K562 (cell line): ENCODE measurements around the gene FASLG. TPM values are rescaled to one million over a fixed set of nuclear protein-coding genes. Genes with fewer than 3 reads are reported as not detected.

ENCODE experiments used
- ARNT ChIP-seq, 2 experiments: fragments of 450-650 bp; IDR thresholded peaks; 2 replicates each; pipeline ENCODE4 v1.6.1; 2016; ENCODE audit warnings: mild to moderate bottlenecking in 1 of 2
- ETV1 ChIP-seq: fragments of 450-650 bp; conservative IDR thresholded peaks from 2 replicates; pipeline ENCODE4 v1.6.1; 2016; ENCODE audit warnings: missing genetic modification characterization, control low read depth, low read depth, missing compliant biosample characterization
- PRDM10 ChIP-seq: fragments of 450-650 bp; IDR thresholded peaks from 2 replicates; pipeline ENCODE4 v1.6.1; 2018; ENCODE audit not compliant: partially characterized antibody
- PRMT5 ChIP-seq: sonication (generic); formaldehyde crosslinking; IDR thresholded peaks from 2 replicates; pipeline ENCODE4 v1.5.0; 2020; ENCODE audit warnings: missing genetic modification reagents
- ZNF764 ChIP-seq: fragments of 250-450 bp; sonication (Bioruptor Pico); IDR thresholded peaks from 2 replicates; pipeline ENCODE4 v1.4.0; 2020; ENCODE audit warnings: low read depth, mild to moderate bottlenecking, moderate library complexity
- polyA plus RNA-seq, 8 experiments: library from polyadenylated mRNA; depleted of rRNA in 4 of 8; stranded (reverse) in 5 of 8; unstranded in 3 of 8; fragments of >200 nt; fragmentation: Nextera tagmentation in 2 of 8; fragmentation: Illumina TruSeq in 1 of 8; extraction: Ambion mirVana in 2 of 8; extraction: Trizol in 1 of 8; gene quantifications; 2 replicates each; pipeline versions ENCODE4 v1.2.1 to v1.2.3, GENCODE V29; 2011 to 2014; ENCODE audit warnings: inconsistent platforms in 1 of 8, missing spikeins in 1 of 8
- small RNA-seq: library from RNA; depleted of rRNA; stranded (forward); fragments of <200 nt; gene quantifications from one replicate; pipeline ENCODE3, GENCODE V24; 2014
- total RNA-seq, 7 experiments: library from RNA; depleted of rRNA in 6 of 7; stranded (reverse); fragments of >200 nt in 6 of 7; fragmentation: Illumina TruSeq in 2 of 7; extraction: Trizol in 2 of 7; gene quantifications; 2 replicates each; pipeline versions ENCODE4 v1.2.1 to v1.2.3, GENCODE V29; 2011 to 2021; ENCODE audit warnings: low replicate concordance in 1 of 7

Gene FASLG
- total and polyA plus RNA-seq, 9 of the 15 experiments (the other 6 are each of a cell fraction or from before 2014, with no cell fraction given) = not detected

- no peak for TF ChIP-seq PRDM10
- no peak for TF ChIP-seq ZNF764
- no peak for TF ChIP-seq ARNT (IDR thresholded peaks at IDR 0.05)
- no peak for TF ChIP-seq PRMT5 (CRISPR knock-in tag)
- no peak for TF ChIP-seq ETV1 (tag)
Measured at GRCh38 chr1:172713466-172713865, 54.6 kb downstream of the FASLG start (continued).

Small RNA genes lying within 50 kb of the gene (small RNA-seq; reads per million reads assigned to genes)
- gene RNU6-693P = not detected

Other genes with a start within 250 kb of the FASLG start
- gene C1orf105, start 238.4 kb upstream of the FASLG start, total RNA-seq (2014; rRNA removed) = not detected in 2 replicates
- gene C1orf105, start 238.4 kb upstream of the FASLG start, total RNA-seq (2014; rRNA removed; fragmentation: Illumina TruSeq; extraction: Trizol) = not detected in 2 replicates
- not detected in 2 replicates for gene C1orf105, start 238.4 kb upstream of the FASLG start, total RNA-seq (2015; rRNA removed; fragmentation: Illumina TruSeq; extraction: Trizol)
- not detected in 2 replicates for gene C1orf105, start 238.4 kb upstream of the FASLG start, total RNA-seq (2021)
- gene C1orf105, start 238.4 kb upstream of the FASLG start, polyA plus RNA-seq (2011; rRNA removed) = 0.08 TPM in 1 of 2 replicates, not detected in the other
- 0.19 TPM in 1 of 2 replicates, not detected in the other for gene C1orf105, start 238.4 kb upstream of the FASLG start, polyA plus RNA-seq (2014; fragmentation: Illumina TruSeq; extraction: Trizol)
- gene C1orf105, start 238.4 kb upstream of the FASLG start, polyA plus RNA-seq (2014; fragmentation: Nextera tagmentation; extraction: Ambion mirVana) = not detected
- not detected in 2 replicates for gene C1orf105, start 238.4 kb upstream of the FASLG start, polyA plus RNA-seq (2014; rRNA removed)
- gene PIGC, start 215.0 kb upstream of the FASLG start, total RNA-seq (2014; rRNA removed) = 30.5 and 34.4 TPM in 2 replicates
- 54.7 and 62.1 TPM in 2 replicates for gene PIGC, start 215.0 kb upstream of the FASLG start, total RNA-seq (2014; rRNA removed; fragmentation: Illumina TruSeq; extraction: Trizol)
- 44.5 and 46.0 TPM in 2 replicates for gene PIGC, start 215.0 kb upstream of the FASLG start, total RNA-seq (2015; rRNA removed; fragmentation: Illumina TruSeq; extraction: Trizol)
- 38.9 and 40.3 TPM in 2 replicates for gene PIGC, start 215.0 kb upstream of the FASLG start, total RNA-seq (2021)
- 59.3 and 60.4 TPM in 2 replicates for gene PIGC, start 215.0 kb upstream of the FASLG start, polyA plus RNA-seq (2011; rRNA removed)
- gene PIGC, start 215.0 kb upstream of the FASLG start, polyA plus RNA-seq (2014; fragmentation: Illumina TruSeq; extraction: Trizol) = 56.4 and 59.3 TPM in 2 replicates
- 10 to 100 TPM; 92.9 to 97.9 TPM for gene PIGC, start 215.0 kb upstream of the FASLG start, polyA plus RNA-seq (2014; fragmentation: Nextera tagmentation; extraction: Ambion mirVana)
- 39.1 and 49.9 TPM in 2 replicates for gene PIGC, start 215.0 kb upstream of the FASLG start, polyA plus RNA-seq (2014; rRNA removed)
- gene SUCO, start 126.0 kb upstream of the FASLG start, total RNA-seq (2014; rRNA removed) = 9.1 and 9.4 TPM in 2 replicates
- 19.2 and 22.3 TPM in 2 replicates for gene SUCO, start 126.0 kb upstream of the FASLG start, total RNA-seq (2014; rRNA removed; fragmentation: Illumina TruSeq; extraction: Trizol)
- 18.8 and 20.6 TPM in 2 replicates for gene SUCO, start 126.0 kb upstream of the FASLG start, total RNA-seq (2015; rRNA removed; fragmentation: Illumina TruSeq; extraction: Trizol)
- gene SUCO, start 126.0 kb upstream of the FASLG start, total RNA-seq (2021) = 15.9 and 18.5 TPM in 2 replicates
- gene SUCO, start 126.0 kb upstream of the FASLG start, polyA plus RNA-seq (2011; rRNA removed) = 15.7 and 15.9 TPM in 2 replicates
- 11.5 and 14.3 TPM in 2 replicates for gene SUCO, start 126.0 kb upstream of the FASLG start, polyA plus RNA-seq (2014; fragmentation: Illumina TruSeq; extraction: Trizol)
- gene SUCO, start 126.0 kb upstream of the FASLG start, polyA plus RNA-seq (2014; fragmentation: Nextera tagmentation; extraction: Ambion mirVana) = 1 to 10 TPM; 2.5 to 3.6 TPM
- 8.0 and 10.7 TPM in 2 replicates for gene SUCO, start 126.0 kb upstream of the FASLG start, polyA plus RNA-seq (2014; rRNA removed)